ENCODE data around the gene GALNT9.
A peak's percentile ranks its signal among the peaks of the same experiment; 100 is the strongest.

Gene GALNT9

GRCh38 chr12:132180648-132181546 is 148.5 kb downstream of the GALNT9 start:
- DNase-seq (ENCODE audit: low spot score), result no peak

GRCh38 chr12:132179431-132180362 is 149.7 kb downstream of the GALNT9 start:
- DNase-seq (ENCODE audit: low spot score), result no peak

- DNase-seq (ENCODE audit: low spot score), result no peak
Observed at GRCh38 chr12:132178801-132179401, 150.5 kb downstream of the GALNT9 start.

- DNase-seq (ENCODE audit: low spot score), result no peak
Observed at GRCh38 chr12:132178316-132178715, 151.1 kb downstream of the GALNT9 start.

- DNase-seq (ENCODE audit: low spot score), result no peak
Observed at GRCh38 chr12:132176920-132177551, 152.4 kb downstream of the GALNT9 start.

- no peak for DNase-seq (ENCODE audit: low spot score)
Observed at GRCh38 chr12:132176385-132176919, 152.9 kb downstream of the GALNT9 start.

- no peak for DNase-seq (ENCODE audit: low spot score)
Observed at GRCh38 chr12:132175496-132176384, 153.6 kb downstream of the GALNT9 start.

GRCh38 chr12:132174839-132175490 is 154.4 kb downstream of the GALNT9 start:
- no peak for DNase-seq (ENCODE audit: low spot score)

- DNase-seq (ENCODE audit: low spot score), result no peak
Observed at GRCh38 chr12:132174015-132174838, 155.2 kb downstream of the GALNT9 start.

GRCh38 chr12:132173135-132174014 is 156.0 kb downstream of the GALNT9 start:
- DNase-seq (ENCODE audit: low spot score), result no peak

GRCh38 chr12:132172619-132173018 is 156.8 kb downstream of the GALNT9 start:
- no peak for DNase-seq (ENCODE audit: low spot score)

- DNase-seq (ENCODE audit: low spot score), result no peak
Observed at GRCh38 chr12:132171968-132172521, 157.3 kb downstream of the GALNT9 start.

- DNase-seq (ENCODE audit: low spot score), result no peak
Observed at GRCh38 chr12:132171293-132171967, 158.0 kb downstream of the GALNT9 start.

- no peak for DNase-seq (ENCODE audit: low spot score)
Observed at GRCh38 chr12:132170637-132171292, 158.6 kb downstream of the GALNT9 start.

- DNase-seq (ENCODE audit: low spot score), result peak; percentile 82
Observed at GRCh38 chr12:132170094-132170636, 159.2 kb downstream of the GALNT9 start.

- no peak for DNase-seq (ENCODE audit: low spot score)
Observed at GRCh38 chr12:132169376-132169775, 160.0 kb downstream of the GALNT9 start.

All from AG08396 (cell line).